SIG-M5 (cell line): Measurements from ENCODE around the gene GNAI3.

ENCODE experiments used
- DNase-seq: peaks from one replicate; lab custom pipeline; 2025; lab: John Stamatoyannopoulos, UW

GNAI3 gene

DNA sequence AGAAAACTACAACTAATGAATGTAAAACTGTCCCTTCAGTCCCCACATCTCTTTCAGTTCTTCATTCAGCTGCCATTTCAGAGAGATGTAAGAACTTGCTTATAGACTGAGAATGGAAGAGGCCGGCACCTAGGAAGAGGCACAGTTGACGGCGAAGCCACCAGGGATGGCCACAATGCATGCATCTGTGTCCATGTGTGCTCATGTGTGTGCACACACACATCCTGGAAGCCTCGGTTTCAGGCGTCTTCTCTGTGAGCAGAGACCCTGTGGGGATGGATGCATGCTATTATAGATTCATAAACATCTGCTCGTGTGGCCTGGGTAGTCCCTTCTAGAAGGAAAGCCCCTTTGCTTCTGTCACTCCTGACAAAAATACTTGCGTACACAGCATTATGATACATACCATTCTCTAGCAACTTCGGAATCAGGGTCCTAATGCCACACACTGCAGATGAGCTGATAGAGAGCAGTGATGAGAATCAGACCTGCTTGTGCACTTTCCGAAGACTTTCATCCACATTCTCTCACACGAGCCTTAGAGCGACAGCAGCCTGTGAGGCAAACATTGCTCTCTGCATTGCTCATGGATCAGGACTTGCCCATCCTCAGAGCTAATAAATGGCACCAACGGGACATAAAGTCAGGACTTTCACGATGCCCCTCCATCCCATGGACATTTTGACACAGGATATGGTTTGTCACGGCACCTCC, 21.2 kb upstream of the GNAI3 start:
- no peak for DNase-seq

DNA sequence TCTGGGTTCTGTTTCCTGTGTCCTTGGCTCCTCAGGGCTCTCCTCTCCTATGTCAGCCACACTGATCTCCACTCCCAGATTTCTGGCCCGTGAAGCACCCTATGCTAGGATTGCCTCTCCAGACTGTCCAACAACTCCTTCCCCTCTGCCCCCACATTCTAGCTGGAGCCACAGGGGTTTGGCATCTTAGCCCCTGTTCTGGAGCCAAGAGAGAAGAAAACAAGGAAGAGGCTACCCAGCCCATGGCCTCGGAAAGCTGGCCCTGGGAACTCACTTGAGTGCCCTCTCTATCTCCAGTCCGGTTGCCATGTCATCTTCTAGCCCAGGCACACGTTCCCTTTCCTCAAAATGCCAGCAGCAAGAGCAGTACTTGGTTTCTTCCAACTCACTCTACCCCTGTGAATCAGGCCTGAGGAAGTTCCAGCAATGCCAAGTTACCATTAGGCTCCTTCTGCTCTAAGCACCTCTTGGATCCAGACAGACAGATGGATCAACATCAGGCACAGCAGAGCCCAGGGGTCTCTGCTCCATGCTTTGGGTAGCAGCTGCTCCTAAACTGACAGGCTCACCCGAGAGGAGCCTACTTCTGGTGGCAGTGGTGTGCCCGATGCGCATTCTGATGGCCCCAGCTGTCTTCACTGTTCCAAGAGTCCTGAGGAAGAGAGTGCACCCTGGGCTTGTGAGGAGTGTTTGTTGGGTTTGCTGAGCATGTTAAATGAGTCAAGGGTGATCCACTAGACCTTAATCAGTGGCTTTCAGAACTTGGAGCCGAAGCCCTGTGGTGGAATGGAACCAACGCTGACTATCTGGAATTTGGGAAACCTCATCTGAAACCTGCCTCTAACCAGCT, 20.3 kb upstream of the GNAI3 start:
- no peak for DNase-seq

GRCh38 chr1:109528712-109529111, 19.7 kb upstream of the GNAI3 start:
- no peak for DNase-seq

- no peak for DNase-seq
Observed at GRCh38 chr1:109529881-109530456, 18.4 kb upstream of the GNAI3 start.

GRCh38 chr1:109530457-109531087, 17.8 kb upstream of the GNAI3 start:
- DNase-seq: no peak

DNA sequence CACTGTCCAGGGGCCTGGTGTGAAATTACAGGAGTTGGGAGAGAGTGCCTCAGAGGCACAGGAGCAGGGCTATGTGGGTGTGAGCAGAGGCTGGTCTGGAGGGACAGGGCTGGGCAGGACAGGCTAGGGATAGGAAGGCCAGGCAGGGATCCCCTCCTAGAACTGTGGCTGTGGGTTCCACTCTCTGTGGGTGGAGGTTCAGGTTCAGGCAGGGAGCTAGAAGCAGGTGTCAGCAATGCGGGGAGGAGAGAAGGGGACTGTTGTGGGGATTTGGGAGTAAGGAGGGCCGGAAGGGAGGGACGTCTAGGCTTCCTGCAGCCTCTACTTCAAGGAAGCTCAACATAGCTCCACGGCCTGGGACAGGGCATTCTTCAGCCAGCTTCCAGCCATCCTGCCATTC, 17.0 kb upstream of the GNAI3 start:
- DNase-seq: no peak

DNA sequence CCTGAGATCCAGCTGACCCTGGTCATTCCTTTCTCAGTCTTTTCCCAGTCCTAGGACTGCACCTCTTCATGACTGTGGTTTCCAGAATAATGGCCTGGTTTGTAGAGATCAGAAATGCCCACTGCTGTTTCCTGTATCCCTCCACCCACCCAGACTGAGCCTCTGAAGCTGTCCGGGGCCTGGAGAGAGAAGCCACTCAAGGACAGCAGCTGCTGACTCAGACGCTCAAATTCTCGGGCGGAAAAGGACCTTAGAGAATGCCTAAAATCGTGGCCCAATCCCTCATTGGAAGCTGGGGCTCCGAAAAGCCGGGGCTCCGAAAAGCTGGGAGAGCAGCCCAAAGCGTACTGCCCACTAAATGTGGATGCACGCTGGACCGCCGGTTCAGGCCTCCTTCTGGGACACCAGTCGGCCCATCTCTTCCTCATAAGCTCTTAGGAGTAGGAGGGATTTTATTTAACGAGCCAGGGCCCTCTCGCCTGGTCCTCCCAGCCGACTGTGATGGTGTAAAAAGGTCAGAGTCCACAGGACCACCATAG, 16.5 kb upstream of the GNAI3 start:
- no peak for DNase-seq

DNA sequence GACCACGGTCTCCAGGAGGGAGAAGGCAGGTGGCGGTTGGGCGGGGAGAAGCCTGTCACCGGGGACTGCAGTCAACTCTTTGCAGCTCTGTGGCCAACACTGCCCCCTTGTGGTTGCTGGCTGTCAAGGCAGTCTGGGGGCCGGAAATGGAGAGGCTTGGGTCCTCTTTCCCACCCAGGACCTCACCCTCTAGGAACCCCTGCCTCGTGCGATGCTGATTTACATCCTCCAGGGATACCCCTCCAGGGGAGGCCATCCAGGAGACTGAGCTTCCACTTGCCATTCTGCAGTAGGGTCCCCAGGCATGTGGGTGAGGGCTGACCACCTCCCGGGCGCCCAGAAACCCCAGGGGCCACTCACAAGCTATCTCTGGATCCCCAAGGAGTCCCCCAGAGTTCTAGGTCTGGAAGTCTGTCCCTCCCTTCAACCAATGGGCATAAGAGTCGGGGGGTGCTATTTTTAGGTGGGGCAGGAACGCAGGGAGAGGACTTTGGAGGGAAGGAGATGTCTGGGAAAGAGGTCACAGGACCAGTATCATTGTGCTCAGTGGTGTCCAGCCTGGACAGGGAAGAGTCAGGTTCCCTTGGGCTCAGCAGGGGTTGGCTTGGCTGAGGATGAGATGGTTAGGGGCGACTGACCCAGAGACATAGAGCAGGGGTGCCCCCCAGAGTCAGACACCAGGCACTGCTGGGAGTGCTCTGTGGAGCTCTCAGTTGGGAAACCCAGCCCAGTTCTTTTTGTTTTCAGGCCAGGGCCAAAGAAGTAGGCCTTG, 15.9 kb upstream of the GNAI3 start:
- DNase-seq: no peak

GRCh38 chr1:109534307-109534858, 14.0 kb upstream of the GNAI3 start:
- no peak for DNase-seq

DNA sequence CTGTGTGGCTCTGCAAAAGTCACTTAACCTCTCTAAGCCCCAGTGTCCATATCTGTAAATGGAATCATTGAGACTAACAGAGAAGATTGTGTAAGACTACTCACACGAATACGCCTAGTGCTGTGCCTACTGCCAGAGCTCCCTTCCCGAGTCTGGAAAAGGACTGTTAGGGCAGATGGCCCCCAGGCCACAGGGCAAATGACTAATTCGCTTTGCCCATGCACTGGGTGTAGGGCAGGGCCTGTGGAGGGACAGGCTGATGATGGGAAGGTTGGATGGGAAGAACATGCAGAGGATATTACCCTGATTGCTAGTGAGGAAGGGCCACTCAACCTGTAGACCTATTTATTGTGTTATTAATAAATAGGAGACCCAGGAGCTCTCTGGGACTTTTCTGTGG, 12.9 kb upstream of the GNAI3 start:
- DNase-seq: no peak

GRCh38 chr1:109535971-109536491, 12.4 kb upstream of the GNAI3 start:
- no peak for DNase-seq

- no peak for DNase-seq
Observed at GRCh38 chr1:109537450-109538178, 10.8 kb upstream of the GNAI3 start.

DNA sequence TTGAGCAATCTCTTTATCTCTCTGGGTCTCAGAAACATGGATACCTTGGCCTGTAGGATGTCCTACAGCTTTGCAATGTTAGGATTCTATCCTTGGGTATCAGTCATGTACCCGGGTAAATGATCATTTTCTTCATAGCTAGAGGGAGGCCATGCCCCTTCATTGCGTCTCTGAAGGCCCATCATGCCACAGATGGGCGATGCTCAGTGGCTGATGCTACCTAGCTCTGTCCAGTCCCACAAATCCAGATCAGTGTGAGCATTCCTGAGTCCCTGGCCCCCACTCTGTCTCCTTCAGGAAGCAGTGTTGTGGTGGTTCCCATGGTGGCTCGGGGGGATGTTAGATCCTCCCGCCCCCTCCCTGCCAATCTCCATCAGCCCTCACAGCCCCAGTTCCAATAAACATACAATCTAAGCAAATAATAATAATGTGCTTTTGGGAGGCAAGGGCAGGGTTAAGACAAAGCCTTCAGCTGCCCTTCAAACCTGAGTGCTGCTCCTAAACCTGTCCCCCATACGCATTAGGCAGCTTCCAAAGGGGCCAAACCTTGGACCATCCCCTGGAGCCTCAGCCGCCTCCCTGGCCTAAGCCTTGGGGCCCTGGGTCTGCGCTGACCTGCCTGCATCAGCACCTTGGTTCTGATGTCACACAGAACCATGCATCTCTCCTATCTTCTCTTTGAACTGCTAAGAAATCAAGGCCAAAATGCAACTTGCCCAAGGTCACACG, 9.4 kb upstream of the GNAI3 start:
- no peak for DNase-seq

DNA sequence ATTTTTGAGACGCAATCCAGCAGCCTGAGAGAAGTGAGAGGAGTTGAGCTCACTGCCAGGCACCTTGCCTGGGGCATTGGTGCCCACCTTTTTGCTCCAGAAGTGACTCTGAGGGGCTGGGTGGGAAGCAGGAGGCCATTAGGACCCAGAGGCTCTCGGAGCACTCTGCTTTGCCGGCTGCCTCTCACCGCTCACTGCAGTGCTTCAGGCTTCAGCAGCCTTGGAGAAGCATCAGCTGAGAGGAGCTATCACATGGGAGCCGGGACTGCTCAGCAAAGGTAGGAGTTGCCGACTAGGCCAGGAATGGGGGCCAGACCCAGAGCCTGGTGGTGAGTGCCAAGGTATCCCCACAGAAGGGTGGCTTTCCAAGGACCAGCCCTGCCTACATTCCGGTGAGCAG, 8.7 kb upstream of the GNAI3 start, which contains the start of gene GPR61:
TSS of gene GPR61 (plus strand) at position 197 of the 400 bp plus-strand sequence. CDS start 3,151 bp downstream, outside the sequence.
- no peak for DNase-seq

- DNase-seq: no peak
Observed at GRCh38 chr1:109541102-109541501, 7.3 kb upstream of the GNAI3 start.

- no peak for DNase-seq
Observed at GRCh38 chr1:109542657-109543056, 5.8 kb upstream of the GNAI3 start.

GRCh38 chr1:109543283-109543987, 5.0 kb upstream of the GNAI3 start:
- no peak for DNase-seq

DNA sequence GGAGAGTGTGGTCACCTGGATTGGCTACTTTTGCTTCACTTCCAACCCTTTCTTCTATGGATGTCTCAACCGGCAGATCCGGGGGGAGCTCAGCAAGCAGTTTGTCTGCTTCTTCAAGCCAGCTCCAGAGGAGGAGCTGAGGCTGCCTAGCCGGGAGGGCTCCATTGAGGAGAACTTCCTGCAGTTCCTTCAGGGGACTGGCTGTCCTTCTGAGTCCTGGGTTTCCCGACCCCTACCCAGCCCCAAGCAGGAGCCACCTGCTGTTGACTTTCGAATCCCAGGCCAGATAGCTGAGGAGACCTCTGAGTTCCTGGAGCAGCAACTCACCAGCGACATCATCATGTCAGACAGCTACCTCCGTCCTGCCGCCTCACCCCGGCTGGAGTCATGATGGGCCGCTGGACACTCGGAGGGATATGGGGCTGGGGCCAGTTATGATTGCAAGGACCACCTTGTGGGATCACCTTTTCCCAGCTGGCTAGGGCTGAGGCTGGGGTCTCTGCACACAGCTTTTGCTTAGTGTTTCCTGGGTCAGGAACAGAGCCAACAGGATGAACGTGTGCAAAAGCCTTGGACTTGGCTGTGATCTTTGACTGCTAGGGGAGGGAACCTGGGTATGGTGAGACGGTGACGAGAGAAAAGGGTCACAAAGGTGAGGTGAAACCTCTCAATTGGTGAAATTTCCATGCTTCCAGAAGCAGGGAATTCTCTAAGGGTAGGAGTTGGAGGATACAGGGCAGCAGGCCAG, 4.3 kb upstream of the GNAI3 start:
- no peak for DNase-seq
